Endometrial microvascular endothelial cells (primary cell): ENCODE measurements around the gene FSTL1. TPM values are rescaled to one million over a fixed set of nuclear protein-coding genes. Genes with fewer than 3 reads are reported as not detected.

Experiments used
- in situ Hi-C: cut with HindIII; loops from 2 replicates; pipeline ENCODE4 v1.10.0; 2017; ENCODE audit warnings: low sequenced_read_pairs, low pct_unique_long_range_greater_than_20kb; ENCODE audit errors: inconsistent ontology term
- total RNA-seq: library from RNA; depleted of rRNA; stranded (reverse); fragments of >200 nt; gene quantifications from one replicate; pipeline ENCODE4 v1.2.3, GENCODE V29; 2015; ENCODE audit errors: inconsistent ontology term

FSTL1 gene
- total RNA-seq, 1 donor from 2014 or later: 534 TPM

GRCh38 chr3:120424976-120425570 lies 25.7 kb downstream of the FSTL1 start:
- in situ Hi-C loops: loop anchor here (10.0 kb wide), 1 partner anchor 370 kb away; no protein-coding TSS in a partner anchor

GRCh38 chr3:120424506-120424905 lies 26.3 kb downstream of the FSTL1 start:
- in situ Hi-C loops: loop anchor here (10.0 kb wide), 1 partner anchor 370 kb away; no protein-coding TSS in a partner anchor

- in situ Hi-C loops: loop anchor here (10.0 kb wide), 1 partner anchor 371 kb away; no protein-coding TSS in a partner anchor
Measured at GRCh38 chr3:120423432-120423831, 27.4 kb downstream of the FSTL1 start.

- in situ Hi-C loops: loop anchor here (10.0 kb wide), 1 partner anchor 373 kb away; no protein-coding TSS in a partner anchor
Measured at GRCh38 chr3:120421926-120422325, 28.9 kb downstream of the FSTL1 start.

GRCh38 chr3:120420928-120421551 lies 29.8 kb downstream of the FSTL1 start:
- in situ Hi-C loops: loop anchor here (10.0 kb wide), 1 partner anchor 374 kb away; no protein-coding TSS in a partner anchor

GRCh38 chr3:120420360-120420759 lies 30.4 kb downstream of the FSTL1 start:
- in situ Hi-C loops: loop anchor here (10.0 kb wide), 1 partner anchor 374 kb away; no protein-coding TSS in a partner anchor

- in situ Hi-C loops: loop anchor here (10.0 kb wide), 1 partner anchor 375 kb away; no protein-coding TSS in a partner anchor
Measured at GRCh38 chr3:120419797-120420196, 31.0 kb downstream of the FSTL1 start.

GRCh38 chr3:120418866-120419490 lies 31.8 kb downstream of the FSTL1 start:
- in situ Hi-C loops: no loop called here

GRCh38 chr3:120418446-120418845 lies 32.3 kb downstream of the FSTL1 start:
- in situ Hi-C loops: no loop called here

- in situ Hi-C loops: no loop called here
Measured at GRCh38 chr3:120417272-120417911, 33.4 kb downstream of the FSTL1 start.

GRCh38 chr3:120416868-120417267 lies 33.9 kb downstream of the FSTL1 start:
- in situ Hi-C loops: no loop called here

GRCh38 chr3:120415756-120416155 lies 35.0 kb downstream of the FSTL1 start:
- in situ Hi-C loops: no loop called here

- in situ Hi-C loops: no loop called here
Measured at GRCh38 chr3:120410541-120410940, 40.3 kb downstream of the FSTL1 start.

- in situ Hi-C loops: no loop called here
Measured at GRCh38 chr3:120410116-120410515, 40.7 kb downstream of the FSTL1 start.

GRCh38 chr3:120407508-120408287 lies 43.1 kb downstream of the FSTL1 start:
- in situ Hi-C loops: no loop called here

GRCh38 chr3:120404876-120405275 lies 45.9 kb downstream of the FSTL1 start:
- in situ Hi-C loops: no loop called here

GRCh38 chr3:120402257-120402656 lies 48.5 kb downstream of the FSTL1 start:
- in situ Hi-C loops: no loop called here

- in situ Hi-C loops: no loop called here
Measured at GRCh38 chr3:120399372-120399771, 51.4 kb downstream of the FSTL1 start.

GRCh38 chr3:120396469-120396868 lies 54.3 kb downstream of the FSTL1 start:
- in situ Hi-C loops: no loop called here
